Naive thymus-derived CD4-positive, alpha-beta T cell (primary cell): Measurements from ENCODE around the gene SCGN. TPM values are rescaled to one million over a fixed set of nuclear protein-coding genes. Genes with fewer than 3 reads are reported as not detected.

ENCODE experiments used
- ATAC-seq: fragments of 150-1000 bp; cut with Tn5 transposase; 2 replicates; pipeline ENCODE4 v1.10.0; 2021; ENCODE audit warnings: mild to moderate bottlenecking, moderate library complexity
- CTCF ChIA-PET: fragments of 350-600 bp; sonication (Branson Sonifier 250); formaldehyde crosslinking; loops from one replicate; lab custom pipeline; 2021; ENCODE audit warnings: antibody characterized with exemption; lab: Charles Lee
- POLR2A ChIA-PET: fragments of 350-600 bp; sonication (Branson Sonifier 250); formaldehyde crosslinking; loops from one replicate; lab custom pipeline; 2021; ENCODE audit warnings: antibody characterized with exemption, inconsistent platforms; lab: Charles Lee
- DNase-seq, 9 donors: peaks; one replicate each; pipeline versions ENCODE4 v3.0.0 to v3.0.0-alpha.2; 2020 to 2022; ENCODE audit warnings: mixed read lengths in 1 of 9
- H3K27ac ChIP-seq: one replicate; pipeline ENCODE4 v1.7.0; 2013; ENCODE audit warnings: mild to moderate bottlenecking, low read depth, low read length, moderate library complexity
- H3K27me3 ChIP-seq, 2 donors: one replicate each; pipeline ENCODE4 v1.7.0; 2013; ENCODE audit warnings: low read length in 2 of 2, mild to moderate bottlenecking in 2 of 2, moderate library complexity in 2 of 2; ENCODE audit not compliant: control insufficient read depth in 2 of 2, insufficient read depth in 2 of 2
- H3K36me3 ChIP-seq, 3 experiments: 1 replicate in 2 of 3; 2 replicates in 1 of 3; pipeline ENCODE4 v1.7.0; 2013; ENCODE audit warnings: low read length in 3 of 3, mild to moderate bottlenecking in 3 of 3, moderate library complexity in 1 of 3; ENCODE audit not compliant: insufficient read depth in 3 of 3, control insufficient read depth in 2 of 3
- H3K4me1 ChIP-seq, 2 donors: one replicate each; pipeline ENCODE4 v1.7.0; 2013; ENCODE audit warnings: low read length in 2 of 2, mild to moderate bottlenecking in 2 of 2, moderate library complexity in 1 of 2; ENCODE audit not compliant: control insufficient read depth in 2 of 2, insufficient read depth in 2 of 2
- H3K4me3 ChIP-seq: 2 replicates; pipeline ENCODE4 v1.7.0; 2013; ENCODE audit warnings: mild to moderate bottlenecking, low read length
- H3K9me3 ChIP-seq, 3 experiments: 1 replicate in 2 of 3; 2 replicates in 1 of 3; pipeline ENCODE4 v1.7.0; 2013; ENCODE audit warnings: low read length in 3 of 3; ENCODE audit not compliant: control insufficient read depth in 2 of 3
- H3K27ac Mint-ChIP-seq, 9 donors: one replicate each; pipeline ENCODE4 v1.8.0; 2020 to 2022; ENCODE audit warnings: mixed read lengths in 9 of 9, mild to moderate bottlenecking in 8 of 9, moderate library complexity in 5 of 9, inconsistent platforms in 2 of 9
- H3K27me3 Mint-ChIP-seq, 5 donors: one replicate each; pipeline ENCODE4 v1.8.0; 2021 to 2022; ENCODE audit warnings: mixed read lengths in 5 of 5, mild to moderate bottlenecking in 1 of 5
- H3K36me3 Mint-ChIP-seq, 5 donors: one replicate each; pipeline ENCODE4 v1.8.0; 2020 to 2022; ENCODE audit warnings: mixed read lengths in 5 of 5, mild to moderate bottlenecking in 3 of 5, inconsistent platforms in 1 of 5
- H3K4me1 Mint-ChIP-seq, 7 donors: one replicate each; pipeline ENCODE4 v1.8.0; 2020 to 2022; ENCODE audit warnings: mixed read lengths in 7 of 7, mild to moderate bottlenecking in 3 of 7, inconsistent platforms in 1 of 7
- H3K4me3 Mint-ChIP-seq, 10 donors: one replicate each; pipeline ENCODE4 v1.8.0; 2020 to 2022; ENCODE audit warnings: mild to moderate bottlenecking in 10 of 10, mixed read lengths in 10 of 10, moderate library complexity in 6 of 10, inconsistent platforms in 2 of 10
- H3K9me3 Mint-ChIP-seq, 11 donors: one replicate each; pipeline ENCODE4 v1.8.0; 2020 to 2022; ENCODE audit warnings: mixed read lengths in 11 of 11, mild to moderate bottlenecking in 4 of 11, inconsistent platforms in 1 of 11, moderate library complexity in 1 of 11
- intact Hi-C, 2 donors: fragments of 100-400 bp; cut with micrococcal nuclease; formaldehyde crosslinking; loops; one replicate each; pipeline ENCODE4 v1.15.1; 2023
- polyA plus RNA-seq, 2 donors: library from polyadenylated mRNA; unstranded; fragments of 300-500 nt; fragmentation: Illumina TruSeq; gene quantifications; one replicate each; pipeline ENCODE4 v1.2.3, GENCODE V29; 2021
- total RNA-seq, 6 experiments: library from RNA in 5 of 6; stranded (reverse) in 5 of 6; gene quantifications; 1 replicate in 5 of 6; 2 replicates in 1 of 6; pipeline ENCODE4 v1.2.3 and lab custom pipeline; 2021 to 2026

SCGN gene
- total and polyA plus RNA-seq, 7 experiments from 2014 or later: not detected

GRCh38 chr6:25709761-25710160, 57.7 kb downstream of the SCGN start:
- Mint-ChIP-seq H3K27me3 (peaks cover 4 to 20% (median 8%) of the 10 kb centered on the region in 5 donors), H3K4me3 (no peak overlapping the region), H3K4me1 (no peaks in the 10 kb centered on the region), H3K9me3 (peaks cover 0 to under 1% (median 0%) of the 10 kb centered on the region in 11 donors), H3K27ac (no peak overlapping the region), H3K36me3 (no peaks in the 10 kb centered on the region)
- H3K36me3 ChIP-seq: no peaks in the 10 kb centered on the region
- DNase-seq (no peak), ATAC-seq (no peak)
- no peak overlapping the region for H3K4me3 ChIP-seq
- ChIA-PET POLR2A (no interaction called here), CTCF (interaction anchor here (1.6 kb wide), 1 partner anchor 10 kb away, joined by 6 read pairs; no protein-coding TSS in a partner anchor)
- H3K9me3 ChIP-seq: no peaks in the 10 kb centered on the region
- H3K4me1 ChIP-seq: no peaks in the 10 kb centered on the region
- no peaks in the 10 kb centered on the region for H3K27me3 ChIP-seq
- no peak overlapping the region for H3K27ac ChIP-seq
- intact Hi-C loops: no loop called here

- Histone ChIP-seq H3K9me3 (no peaks in the 10 kb centered on the region), H3K36me3 (no peaks in the 10 kb centered on the region), H3K27me3 (no peaks in the 10 kb centered on the region), H3K4me3 (no peak overlapping the region), H3K27ac (no peak overlapping the region), H3K4me1 (no peaks in the 10 kb centered on the region)
- Mint-ChIP-seq H3K27me3 (peaks cover 4 to 19% (median 8%) of the 10 kb centered on the region in 5 donors), H3K36me3 (no peaks in the 10 kb centered on the region), H3K4me1 (no peaks in the 10 kb centered on the region), H3K9me3 (peaks cover 0 to 1% (median 0%) of the 10 kb centered on the region in 11 donors), H3K4me3 (no peak overlapping the region), H3K27ac (no peak overlapping the region)
- no peak for DNase-seq
- CTCF ChIA-PET: interaction anchor here (1.6 kb wide), 1 partner anchor 10 kb away, joined by 6 read pairs; no protein-coding TSS in a partner anchor
- ATAC-seq: no peak
- POLR2A ChIA-PET: no interaction called here
- intact Hi-C loops: no loop called here
Observed at GRCh38 chr6:25710287-25710686, 58.3 kb downstream of the SCGN start.

GRCh38 chr6:25713824-25714223, 61.8 kb downstream of the SCGN start:
- intact Hi-C loops: no loop called here
- H3K4me1 ChIP-seq: no peaks in the 10 kb centered on the region
- no peaks in the 10 kb centered on the region for H3K4me1 Mint-ChIP-seq
- H3K27ac ChIP-seq: no peak overlapping the region
- ATAC-seq (no peak), DNase-seq (no peak)
- H3K4me3 Mint-ChIP-seq: no peak overlapping the region
- peaks cover 0 to 1% (median 0%) of the 10 kb centered on the region in 11 donors for H3K9me3 Mint-ChIP-seq
- POLR2A ChIA-PET: no interaction called here
- no peaks in the 10 kb centered on the region for H3K36me3 Mint-ChIP-seq
- H3K36me3 ChIP-seq: no peaks in the 10 kb centered on the region
- no peak overlapping the region for H3K4me3 ChIP-seq
- peak overlapping the region in 1 of 9 donors; percentile 42 for H3K27ac Mint-ChIP-seq
- no peaks in the 10 kb centered on the region for H3K9me3 ChIP-seq
- CTCF ChIA-PET: interaction anchor here (0.7 kb wide), 2 partner anchors 35 to 1504 kb away, joined by 3 read pairs; no protein-coding TSS in a partner anchor
- H3K27me3 Mint-ChIP-seq: peaks cover 0 to 14% (median 0%) of the 10 kb centered on the region in 5 donors
- no peaks in the 10 kb centered on the region for H3K27me3 ChIP-seq

GRCh38 chr6:25714765-25715164, 62.8 kb downstream of the SCGN start:
- DNase-seq (no peak), ATAC-seq (no peak)
- no peak overlapping the region for H3K4me3 Mint-ChIP-seq
- no peaks in the 10 kb centered on the region for H3K9me3 ChIP-seq
- H3K36me3 ChIP-seq: no peaks in the 10 kb centered on the region
- no peak overlapping the region for H3K4me3 ChIP-seq
- intact Hi-C loops: no loop called here
- ChIA-PET POLR2A (no interaction called here), CTCF (interaction anchor here (0.7 to 1.3 kb wide), 2 partner anchors 10 to 15 kb away, joined by 3 read pairs; no protein-coding TSS in a partner anchor)
- H3K4me1 ChIP-seq: no peaks in the 10 kb centered on the region
- H3K9me3 Mint-ChIP-seq: peaks cover 0 to 1% (median 0%) of the 10 kb centered on the region in 11 donors
- H3K27me3 ChIP-seq: no peaks in the 10 kb centered on the region
- no peaks in the 10 kb centered on the region for H3K4me1 Mint-ChIP-seq
- peaks cover 0 to 22% (median 0%) of the 10 kb centered on the region in 5 donors for H3K27me3 Mint-ChIP-seq
- no peak overlapping the region for H3K27ac Mint-ChIP-seq
- no peak overlapping the region for H3K27ac ChIP-seq
- H3K36me3 Mint-ChIP-seq: no peaks in the 10 kb centered on the region

GRCh38 chr6:25715794-25716193, 63.8 kb downstream of the SCGN start:
- DNase-seq: no peak
- peaks cover 0 to 26% (median 0%) of the 10 kb centered on the region in 5 donors for H3K27me3 Mint-ChIP-seq
- no peak overlapping the region for H3K27ac ChIP-seq
- no peaks in the 10 kb centered on the region for H3K9me3 ChIP-seq
- POLR2A ChIA-PET: interaction anchor here (0.9 kb wide), 1 partner anchor 30 kb away, joined by 3 read pairs; no protein-coding TSS in a partner anchor
- CTCF ChIA-PET: interaction anchor here (0.5 to 1.3 kb wide), 2 partner anchors 14 to 288 kb away, joined by 3 to 5 read pairs; no protein-coding TSS in a partner anchor
- intact Hi-C loops: no loop called here
- no peak overlapping the region for H3K4me3 Mint-ChIP-seq
- H3K27ac Mint-ChIP-seq: no peak overlapping the region
- no peaks in the 10 kb centered on the region for H3K4me1 ChIP-seq
- no peak overlapping the region for H3K4me3 ChIP-seq
- H3K36me3 Mint-ChIP-seq: no peaks in the 10 kb centered on the region
- peaks cover 0 to 1% (median 0%) of the 10 kb centered on the region in 11 donors for H3K9me3 Mint-ChIP-seq
- ATAC-seq: no peak
- H3K4me1 Mint-ChIP-seq: no peaks in the 10 kb centered on the region
- no peaks in the 10 kb centered on the region for H3K36me3 ChIP-seq
- no peaks in the 10 kb centered on the region for H3K27me3 ChIP-seq

GRCh38 chr6:25717866-25718740, 66.1 kb downstream of the SCGN start:
- no peak overlapping the region for H3K4me3 ChIP-seq
- peaks cover 0 to 32% (median 12%) of the 10 kb centered on the region in 5 donors for H3K27me3 Mint-ChIP-seq
- no peak overlapping the region for H3K27ac ChIP-seq
- H3K36me3 ChIP-seq: no peaks in the 10 kb centered on the region
- no peak overlapping the region for H3K27ac Mint-ChIP-seq
- H3K9me3 ChIP-seq: no peaks in the 10 kb centered on the region
- ChIA-PET POLR2A (no interaction called here), CTCF (interaction anchor here (0.6 to 1.0 kb wide), 6 partner anchors 20 to 492 kb away, joined by 3 to 5 read pairs (median 3); no protein-coding TSS in a partner anchor)
- no peaks in the 10 kb centered on the region for H3K36me3 Mint-ChIP-seq
- H3K4me3 Mint-ChIP-seq: no peak overlapping the region
- no peaks in the 10 kb centered on the region for H3K27me3 ChIP-seq
- no peaks in the 10 kb centered on the region for H3K4me1 Mint-ChIP-seq
- intact Hi-C loops: loop anchor here in 1 of 2 donors (2.0 kb wide), 1 partner anchor 495 kb away; no protein-coding TSS in a partner anchor
- DNase-seq: peak in 4 of 9 donors; percentile 4 to 14 (median 10)
- H3K9me3 Mint-ChIP-seq: peaks cover 0 to 1% (median 0%) of the 10 kb centered on the region in 11 donors
- no peaks in the 10 kb centered on the region for H3K4me1 ChIP-seq
- no peak for ATAC-seq
